ENCODE measurements around the gene NPPA.

Gene NPPA

DNA sequence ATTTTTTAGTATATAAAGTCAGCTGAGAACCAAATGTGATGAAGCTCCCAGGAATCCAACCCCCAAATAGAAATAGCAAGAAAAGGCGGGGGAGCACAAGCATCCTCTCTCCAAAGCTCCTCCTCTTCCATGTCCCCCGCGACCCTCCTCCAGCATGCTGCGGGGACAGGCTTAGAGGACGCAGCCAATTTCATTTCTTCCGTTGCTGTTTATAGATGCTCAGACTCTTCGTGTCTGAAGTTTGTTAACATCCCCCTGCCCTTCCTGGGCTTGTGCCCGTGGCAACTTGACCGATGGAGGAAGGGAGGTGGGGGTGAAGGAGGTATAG, 754 bp upstream of the NPPA start:
- in situ Hi-C loops (cut with MboI; ENCODE audit: low sequenced_read_pairs, unreplicated experiment) = loop anchor here (10.0 kb wide), 1 partner anchor 56 kb away; no protein-coding TSS in a partner anchor
- no peak for DNase-seq (ENCODE audit: low spot score)
- no peak for TF ChIP-seq CTCF (IDR thresholded peaks at IDR 0.05; ENCODE audit: borderline replicate concordance, control extremely low read depth, extremely low read depth, insufficient read depth, missing control alignments)

DNA sequence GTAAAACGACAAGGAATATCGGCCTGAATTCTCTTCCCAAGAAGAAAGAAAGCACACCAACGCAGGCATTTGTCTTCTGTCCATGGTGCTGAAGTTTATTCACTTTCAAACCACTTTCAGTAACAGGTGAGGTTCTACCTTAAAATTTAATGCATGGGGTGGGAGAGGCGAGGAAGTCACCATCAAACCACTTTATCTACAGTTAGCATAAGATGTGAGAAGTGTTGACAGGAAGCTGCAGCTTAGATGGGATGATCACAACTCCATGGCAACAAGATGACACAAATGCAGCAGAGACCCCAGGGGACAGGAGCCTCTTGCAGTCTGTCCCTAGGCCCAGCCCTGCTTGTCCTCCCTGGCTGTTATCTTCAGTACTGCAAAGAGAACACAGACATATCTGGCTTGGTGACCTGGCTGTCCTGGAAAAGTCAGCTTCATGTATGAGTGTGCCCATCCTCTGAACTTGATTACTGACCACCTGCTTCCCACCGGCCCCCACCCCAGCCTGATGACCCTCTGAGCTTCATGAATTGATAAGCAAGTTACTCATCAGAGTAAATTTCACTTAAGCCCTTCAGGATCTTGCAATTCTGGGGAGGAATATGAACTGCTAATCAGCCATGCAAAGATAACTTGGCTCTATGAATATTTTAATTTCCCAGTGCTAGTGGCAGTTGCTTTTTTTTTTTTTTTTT, 1.8 kb downstream of the NPPA start:
- in situ Hi-C loops (cut with MboI; ENCODE audit: low sequenced_read_pairs, unreplicated experiment) = loop anchor here (10.0 kb wide), 1 partner anchor 59 kb away; no protein-coding TSS in a partner anchor
- DNase-seq (ENCODE audit: low spot score) = no peak
- no peak for TF ChIP-seq CTCF (IDR thresholded peaks at IDR 0.05; ENCODE audit: borderline replicate concordance, control extremely low read depth, extremely low read depth, insufficient read depth, missing control alignments)

- in situ Hi-C loops (cut with MboI; ENCODE audit: low sequenced_read_pairs, unreplicated experiment) = loop anchor here (10.0 kb wide), 1 partner anchor 62 kb away; no protein-coding TSS in a partner anchor
- DNase-seq (ENCODE audit: low spot score) = peak; percentile 63
- no peak for TF ChIP-seq CTCF (IDR thresholded peaks at IDR 0.05; ENCODE audit: borderline replicate concordance, control extremely low read depth, extremely low read depth, insufficient read depth, missing control alignments)
These were observed 5.2 kb downstream of the NPPA start for GRCh38 chr1:11842154-11843041.

DNA sequence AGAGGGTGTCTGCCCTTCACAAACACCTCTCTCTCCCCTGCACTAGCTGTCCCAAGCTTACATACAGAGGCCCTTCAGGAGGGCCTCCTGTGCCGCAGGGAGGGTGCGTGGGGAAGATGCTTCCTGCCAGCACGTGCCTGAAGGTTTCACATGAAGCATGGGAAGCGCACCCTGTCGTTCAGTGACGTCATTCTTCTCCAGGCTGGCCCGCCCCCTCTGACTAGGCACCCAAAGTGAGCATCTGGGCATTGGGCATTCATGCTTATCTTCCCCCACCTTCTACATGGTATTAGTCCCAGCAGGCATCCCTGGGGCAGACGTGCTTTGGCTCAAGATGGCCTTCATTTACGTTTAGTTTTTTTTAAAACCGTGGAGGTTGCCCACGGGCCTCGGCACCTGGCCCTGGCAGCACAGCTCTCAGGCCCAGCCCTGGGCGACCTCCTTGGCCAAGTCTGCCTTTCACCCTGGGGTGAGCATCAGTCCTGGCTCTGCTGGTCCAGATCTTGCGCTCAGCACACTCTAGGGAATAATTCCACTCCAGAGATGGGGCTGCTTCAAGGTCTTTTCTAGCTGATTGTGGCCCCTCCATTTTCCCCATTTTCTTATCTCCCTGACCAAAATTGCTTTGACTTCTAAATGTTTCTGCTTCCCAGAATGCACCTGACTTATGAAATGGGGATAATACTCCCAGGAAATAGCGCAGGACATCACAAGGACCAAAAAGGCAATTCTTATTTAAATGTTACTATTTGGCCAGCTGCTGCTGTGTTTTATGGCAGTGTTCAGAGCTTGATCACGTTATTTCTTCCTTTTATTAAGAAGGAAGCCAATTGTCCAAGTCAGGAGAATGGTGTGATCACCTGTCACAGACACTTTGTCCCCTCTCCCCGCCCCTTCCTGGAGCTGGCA, 6.1 kb downstream of the NPPA start:
- TF ChIP-seq CTCF (IDR thresholded peaks at IDR 0.05; ENCODE audit: borderline replicate concordance, control extremely low read depth, extremely low read depth, insufficient read depth, missing control alignments) = no peak
- no peak for DNase-seq (ENCODE audit: low spot score)
- in situ Hi-C loops (cut with MboI; ENCODE audit: low sequenced_read_pairs, unreplicated experiment) = loop anchor here (10.0 kb wide), 1 partner anchor 63 kb away; no protein-coding TSS in a partner anchor

DNA sequence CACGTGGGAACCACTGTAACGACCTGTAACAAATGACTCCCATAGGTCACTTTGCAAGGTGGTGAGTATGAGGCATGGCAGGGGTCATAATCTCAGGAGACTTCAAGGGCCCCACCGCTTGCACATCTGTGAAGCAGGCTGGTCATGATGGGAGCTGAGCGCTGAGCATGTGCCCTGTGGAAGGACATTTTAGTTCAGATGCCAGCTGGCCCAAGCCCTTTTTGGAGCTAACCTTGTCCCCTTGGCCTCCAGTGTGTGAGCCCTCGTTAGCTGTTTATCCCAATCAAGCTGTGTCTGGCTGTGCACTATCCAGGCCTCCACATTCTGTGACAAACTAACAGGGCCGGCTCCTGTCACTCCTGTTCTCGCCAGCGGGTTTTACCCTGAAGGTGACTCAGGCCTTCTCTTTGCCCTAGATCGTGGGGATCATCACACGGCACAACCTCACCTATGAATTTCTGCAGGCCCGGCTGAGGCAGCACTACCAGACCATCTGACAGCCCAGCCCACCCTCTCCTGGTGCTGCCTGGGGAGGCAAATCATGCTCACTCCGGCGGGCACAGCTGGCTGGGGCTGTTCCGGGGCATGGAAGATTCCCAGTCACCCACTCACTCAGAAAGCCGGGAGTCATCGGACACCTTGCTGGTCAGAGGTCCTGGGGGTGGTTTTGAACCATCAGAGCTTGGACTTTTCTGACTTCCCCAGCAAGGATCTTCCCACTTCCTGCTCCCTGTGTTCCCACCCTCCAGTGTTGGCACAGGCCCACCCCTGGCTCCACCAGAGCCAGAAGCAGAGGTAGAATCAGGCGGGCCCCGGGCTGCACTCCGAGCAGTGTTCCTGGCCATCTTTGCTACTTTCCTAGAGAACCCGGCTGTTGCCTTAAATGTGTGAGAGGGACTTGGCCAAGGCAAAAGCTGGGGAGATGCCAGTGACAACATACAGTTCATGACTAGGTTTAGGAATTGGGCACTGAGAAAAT, 7.6 kb downstream of the NPPA start:
- TF ChIP-seq CTCF (IDR thresholded peaks at IDR 0.05; ENCODE audit: borderline replicate concordance, control extremely low read depth, extremely low read depth, insufficient read depth, missing control alignments) = no peak
- no peak for DNase-seq (ENCODE audit: low spot score)
- in situ Hi-C loops (cut with MboI; ENCODE audit: low sequenced_read_pairs, unreplicated experiment) = loop anchor here (10.0 kb wide), 1 partner anchor 65 kb away; no protein-coding TSS in a partner anchor

All from GM13976 (cell line).